Measurements from ENCODE around the gene SAXO2. TPM values are rescaled to one million over a fixed set of nuclear protein-coding genes. Genes with fewer than 3 reads are reported as not detected.
"Not testable (repeated sequence)": the region's sequence is repeated elsewhere in the genome, so short reads cannot be mapped to it uniquely, and the experiment has no call there.

SAXO2 gene
- total RNA-seq, 1 experiment from 2014 or later: 0.60 TPM

DNA sequence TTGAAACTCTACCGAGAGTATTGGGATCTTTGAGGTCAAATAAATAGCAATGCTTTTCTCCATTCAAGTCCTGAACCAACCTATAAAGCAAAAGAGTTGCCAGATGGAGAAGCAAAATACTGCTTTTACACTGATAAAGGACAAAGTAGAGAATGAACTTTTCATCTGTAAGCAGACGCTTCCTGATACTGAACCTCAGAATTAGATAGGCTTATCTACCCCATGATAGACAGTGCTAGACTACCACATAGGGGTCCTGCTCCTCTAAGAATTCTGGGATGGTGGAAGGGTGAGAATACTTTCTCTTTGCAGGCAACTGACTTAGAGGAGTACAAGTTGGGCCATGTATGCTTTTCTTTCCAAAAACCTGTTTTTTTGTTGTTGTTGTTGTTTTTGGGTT, 9.5 kb downstream of the SAXO2 start:
- Histone ChIP-seq H3K4me1 (ENCODE audit: low read length) (peaks cover 3% of the 10 kb centered on the region; the same call in 1 of the 2 replicates), H2AFZ (ENCODE audit: low read length) (no peak overlapping the region), H3K9ac (ENCODE audit: low read length) (no peak overlapping the region), H3K27me3 (ENCODE audit: low read length) (no peaks in the 10 kb centered on the region), H3K79me2 (ENCODE audit: low read length) (no peaks in the 10 kb centered on the region), H3K36me3 (ENCODE audit: insufficient read depth, low read length) (no peaks in the 10 kb centered on the region), H3K4me2 (ENCODE audit: low read depth, low read length, poor library complexity, severe bottlenecking) (no peak overlapping the region), H3K4me3 (ENCODE audit: low read length) (no peak overlapping the region), H3K9me3 (ENCODE audit: low read length) (no peaks in the 10 kb centered on the region), H4K20me1 (ENCODE audit: insufficient read depth, low read depth, low read length) (no peaks in the 10 kb centered on the region), H3K9me2 (replicated peaks; ENCODE audit: insufficient read depth, low read length) (no peaks in the 10 kb centered on the region), H3K27ac (ENCODE audit: low read length) (no peak overlapping the region)
- DNase-seq: no peak

DNA sequence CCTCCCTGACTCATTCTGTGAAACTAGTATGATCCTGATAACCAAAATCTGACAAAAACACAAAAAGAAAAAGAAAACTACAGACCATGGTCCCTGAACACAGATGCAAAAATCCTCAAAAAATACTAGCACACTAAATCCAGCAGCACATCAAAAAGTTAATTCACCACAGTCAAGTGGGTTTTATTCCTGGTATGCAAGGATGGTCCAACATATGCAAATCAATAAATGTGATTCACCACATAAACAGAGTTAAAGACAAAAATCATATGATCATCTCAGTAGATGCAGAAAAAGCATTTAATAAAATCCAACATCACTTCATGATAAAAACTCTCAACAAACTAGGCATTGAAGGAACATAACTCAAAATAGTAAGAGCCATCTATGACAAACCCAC, 12.8 kb downstream of the SAXO2 start:
- Histone ChIP-seq H3K4me2 (ENCODE audit: low read depth, low read length, poor library complexity, severe bottlenecking) (no peak overlapping the region), H3K9me3 (ENCODE audit: low read length) (no peaks in the 10 kb centered on the region), H4K20me1 (ENCODE audit: insufficient read depth, low read depth, low read length) (no peaks in the 10 kb centered on the region), H3K27ac (ENCODE audit: low read length) (no peak overlapping the region), H3K9ac (ENCODE audit: low read length) (no peak overlapping the region), H3K36me3 (ENCODE audit: insufficient read depth, low read length) (no peaks in the 10 kb centered on the region), H2AFZ (ENCODE audit: low read length) (no peak overlapping the region), H3K9me2 (replicated peaks; ENCODE audit: insufficient read depth, low read length) (no peaks in the 10 kb centered on the region), H3K4me1 (ENCODE audit: low read length) (no peaks in the 10 kb centered on the region), H3K79me2 (ENCODE audit: low read length) (no peaks in the 10 kb centered on the region), H3K4me3 (ENCODE audit: low read length) (no peak overlapping the region), H3K27me3 (ENCODE audit: low read length) (no peaks in the 10 kb centered on the region)
- no peak for DNase-seq

DNA sequence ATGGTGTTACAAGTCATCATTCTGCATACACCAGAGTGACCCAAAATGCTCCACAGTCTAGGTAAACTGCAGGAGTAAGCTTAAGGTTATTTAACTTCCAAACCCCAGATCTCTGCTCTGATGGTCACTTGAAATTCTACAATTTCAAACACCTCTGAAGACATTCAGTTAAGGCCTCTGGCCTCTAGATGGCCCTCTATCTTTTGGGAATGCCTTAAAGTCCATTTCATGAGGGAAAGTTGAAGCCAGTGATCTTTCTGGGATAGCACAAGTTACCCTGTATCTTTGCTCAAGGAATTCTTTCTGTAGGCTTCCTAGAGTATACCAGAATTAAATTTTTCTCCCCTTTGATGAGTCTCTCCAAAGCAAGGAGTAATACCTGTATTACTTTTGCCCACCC, 18.7 kb downstream of the SAXO2 start:
- not testable (repeated sequence) for DNase-seq; H3K36me3 ChIP-seq (ENCODE audit: insufficient read depth, low read length); H3K9ac ChIP-seq (ENCODE audit: low read length); H3K4me1 ChIP-seq (ENCODE audit: low read length); H3K4me2 ChIP-seq (ENCODE audit: low read depth, low read length, poor library complexity, severe bottlenecking); H3K27me3 ChIP-seq (ENCODE audit: low read length); H2AFZ ChIP-seq (ENCODE audit: low read length); H4K20me1 ChIP-seq (ENCODE audit: insufficient read depth, low read depth, low read length); H3K79me2 ChIP-seq (ENCODE audit: low read length); H3K4me3 ChIP-seq (ENCODE audit: low read length); H3K9me3 ChIP-seq (ENCODE audit: low read length); H3K9me2 ChIP-seq (replicated peaks; ENCODE audit: insufficient read depth, low read length); H3K27ac ChIP-seq (ENCODE audit: low read length)

DNA sequence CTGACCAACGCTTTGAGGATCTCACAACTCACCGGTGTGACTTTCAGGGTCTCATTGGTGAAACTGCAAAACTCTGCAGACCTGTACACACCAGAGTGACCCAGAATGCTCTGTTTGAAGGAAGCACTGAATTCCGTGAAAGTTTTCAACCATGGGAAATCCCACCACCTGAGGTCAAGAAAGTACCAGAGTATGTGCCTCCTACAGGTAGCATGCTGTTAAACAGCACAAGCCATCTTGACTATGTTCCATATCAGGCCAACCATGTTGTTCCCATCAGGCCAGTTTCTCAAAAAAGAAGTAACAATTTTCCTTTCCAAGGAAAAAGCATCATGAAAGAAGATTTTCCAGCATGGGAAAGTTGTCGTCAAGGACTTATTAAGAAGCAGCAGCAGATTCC, 19.8 kb downstream of the SAXO2 start:
- not testable (repeated sequence) for H3K4me2 ChIP-seq (ENCODE audit: low read depth, low read length, poor library complexity, severe bottlenecking); H3K27ac ChIP-seq (ENCODE audit: low read length); H2AFZ ChIP-seq (ENCODE audit: low read length); H3K4me1 ChIP-seq (ENCODE audit: low read length); H3K9ac ChIP-seq (ENCODE audit: low read length); DNase-seq; H3K9me2 ChIP-seq (replicated peaks; ENCODE audit: insufficient read depth, low read length); H3K9me3 ChIP-seq (ENCODE audit: low read length); H4K20me1 ChIP-seq (ENCODE audit: insufficient read depth, low read depth, low read length); H3K79me2 ChIP-seq (ENCODE audit: low read length); H3K4me3 ChIP-seq (ENCODE audit: low read length); H3K27me3 ChIP-seq (ENCODE audit: low read length); H3K36me3 ChIP-seq (ENCODE audit: insufficient read depth, low read length)

DNA sequence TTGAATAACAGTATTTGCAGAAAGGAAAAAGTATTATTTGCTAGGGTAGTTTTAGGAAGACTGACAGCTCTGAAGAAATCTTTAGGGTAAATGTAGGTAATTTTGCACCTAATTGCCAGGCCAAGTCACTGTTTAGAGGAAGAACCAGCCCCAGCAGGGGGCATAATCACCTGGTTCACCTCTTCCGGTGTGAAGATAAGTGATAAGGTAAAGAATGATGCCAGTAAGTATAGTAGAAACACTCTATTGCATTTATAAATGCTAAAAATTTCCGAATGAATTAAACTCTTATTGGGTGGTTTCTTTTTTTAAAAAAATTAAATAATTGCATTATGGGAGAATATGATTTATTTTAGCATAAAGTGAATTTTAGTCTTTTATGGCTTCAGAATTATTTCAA, 21.8 kb downstream of the SAXO2 start:
- not testable (repeated sequence) for H2AFZ ChIP-seq (ENCODE audit: low read length); H3K27me3 ChIP-seq (ENCODE audit: low read length)

DNA sequence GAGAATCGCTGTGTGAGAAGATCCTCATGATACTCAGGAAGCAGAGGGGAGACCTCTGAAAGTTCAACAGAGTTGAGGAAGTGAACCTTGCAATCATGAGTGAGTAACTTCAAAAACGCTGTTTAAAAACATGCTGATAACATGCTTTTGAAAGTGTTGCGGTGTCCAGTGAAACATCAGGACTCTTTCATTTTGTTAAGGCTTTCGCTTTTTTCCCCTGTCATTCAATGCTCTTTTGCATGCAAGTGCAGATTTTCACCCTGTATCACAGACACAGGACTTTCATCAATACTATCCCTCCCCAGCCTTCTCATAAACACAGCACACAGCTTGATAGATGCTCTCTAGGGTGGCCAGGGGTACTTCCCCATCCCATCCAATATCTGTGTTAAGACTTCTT, 23.9 kb downstream of the SAXO2 start:
- H3K27me3 ChIP-seq (ENCODE audit: low read length); H3K9me3 ChIP-seq (ENCODE audit: low read length); H3K4me1 ChIP-seq (ENCODE audit: low read length); H3K4me2 ChIP-seq (ENCODE audit: low read depth, low read length, poor library complexity, severe bottlenecking); H3K9me2 ChIP-seq (replicated peaks; ENCODE audit: insufficient read depth, low read length); H3K79me2 ChIP-seq (ENCODE audit: low read length); H3K27ac ChIP-seq (ENCODE audit: low read length); H4K20me1 ChIP-seq (ENCODE audit: insufficient read depth, low read depth, low read length); DNase-seq; H2AFZ ChIP-seq (ENCODE audit: low read length); H3K36me3 ChIP-seq (ENCODE audit: insufficient read depth, low read length); H3K4me3 ChIP-seq (ENCODE audit: low read length); H3K9ac ChIP-seq (ENCODE audit: low read length): not testable (repeated sequence)

More for the DNA sequence above, 21.8 kb downstream of the SAXO2 start:
- not testable (repeated sequence) for H3K4me3 ChIP-seq (ENCODE audit: low read length); H3K4me1 ChIP-seq (ENCODE audit: low read length); H3K9me2 ChIP-seq (replicated peaks; ENCODE audit: insufficient read depth, low read length); H3K4me2 ChIP-seq (ENCODE audit: low read depth, low read length, poor library complexity, severe bottlenecking); H3K36me3 ChIP-seq (ENCODE audit: insufficient read depth, low read length); H3K79me2 ChIP-seq (ENCODE audit: low read length); H3K9ac ChIP-seq (ENCODE audit: low read length); DNase-seq; H4K20me1 ChIP-seq (ENCODE audit: insufficient read depth, low read depth, low read length); H3K27ac ChIP-seq (ENCODE audit: low read length); H3K9me3 ChIP-seq (ENCODE audit: low read length)

DNA sequence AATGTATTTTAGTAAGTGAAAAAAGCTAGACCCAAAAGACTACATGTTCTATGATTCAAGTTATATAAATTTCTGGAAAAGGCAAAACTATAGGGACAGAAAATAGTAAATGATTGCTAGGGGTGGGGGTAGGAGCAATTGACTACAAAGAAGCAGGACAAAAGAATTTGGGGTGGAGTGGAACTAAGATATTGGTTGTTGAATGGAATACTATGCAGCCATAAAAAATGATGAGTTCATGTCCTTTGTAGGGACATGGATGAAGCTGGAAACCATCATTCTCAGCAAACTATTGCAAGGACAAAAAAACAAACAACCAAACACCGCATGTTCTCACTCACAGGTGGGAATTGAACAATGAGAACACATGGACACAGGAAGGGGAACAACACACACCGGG, 25.6 kb downstream of the SAXO2 start:
- H3K4me2 ChIP-seq (ENCODE audit: low read depth, low read length, poor library complexity, severe bottlenecking); H3K4me1 ChIP-seq (ENCODE audit: low read length); H3K27me3 ChIP-seq (ENCODE audit: low read length); H3K36me3 ChIP-seq (ENCODE audit: insufficient read depth, low read length); H3K9ac ChIP-seq (ENCODE audit: low read length); H2AFZ ChIP-seq (ENCODE audit: low read length); H3K27ac ChIP-seq (ENCODE audit: low read length); H3K9me3 ChIP-seq (ENCODE audit: low read length); H3K4me3 ChIP-seq (ENCODE audit: low read length); H3K79me2 ChIP-seq (ENCODE audit: low read length); DNase-seq; H4K20me1 ChIP-seq (ENCODE audit: insufficient read depth, low read depth, low read length); H3K9me2 ChIP-seq (replicated peaks; ENCODE audit: insufficient read depth, low read length): not testable (repeated sequence)

DNA sequence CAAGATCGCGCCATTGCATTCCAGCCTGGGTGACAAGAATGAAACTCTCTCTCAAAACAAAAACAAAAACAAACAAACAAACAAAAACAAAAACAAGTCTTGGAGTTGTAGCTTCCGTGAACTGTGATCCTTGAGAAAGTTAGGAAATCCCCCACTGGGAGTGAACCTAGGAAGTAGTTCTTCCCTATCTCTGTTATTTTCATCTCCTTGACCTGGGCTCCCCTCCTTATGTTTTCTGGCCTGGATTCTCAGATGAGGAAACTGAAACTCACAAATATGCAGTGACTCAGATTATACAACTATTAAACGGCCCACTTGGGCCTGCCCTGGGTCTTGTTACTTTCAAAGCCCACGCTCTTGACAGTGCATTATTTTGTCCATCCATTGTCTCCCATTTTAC, 29.7 kb downstream of the SAXO2 start:
- Histone ChIP-seq H3K4me3 (ENCODE audit: low read length) (no peak overlapping the region), H3K4me1 (ENCODE audit: low read length) (no peaks in the 10 kb centered on the region; the same call in 1 of the 2 replicates), H3K36me3 (ENCODE audit: insufficient read depth, low read length) (no peaks in the 10 kb centered on the region), H3K27ac (ENCODE audit: low read length) (no peak overlapping the region), H3K79me2 (ENCODE audit: low read length) (no peaks in the 10 kb centered on the region), H3K9me2 (replicated peaks; ENCODE audit: insufficient read depth, low read length) (no peaks in the 10 kb centered on the region), H4K20me1 (ENCODE audit: insufficient read depth, low read depth, low read length) (no peaks in the 10 kb centered on the region), H3K4me2 (ENCODE audit: low read depth, low read length, poor library complexity, severe bottlenecking) (no peak overlapping the region), H3K27me3 (ENCODE audit: low read length) (no peaks in the 10 kb centered on the region), H3K9me3 (ENCODE audit: low read length) (no peaks in the 10 kb centered on the region), H2AFZ (ENCODE audit: low read length) (no peak overlapping the region), H3K9ac (ENCODE audit: low read length) (no peak overlapping the region)
- DNase-seq: no peak

DNA sequence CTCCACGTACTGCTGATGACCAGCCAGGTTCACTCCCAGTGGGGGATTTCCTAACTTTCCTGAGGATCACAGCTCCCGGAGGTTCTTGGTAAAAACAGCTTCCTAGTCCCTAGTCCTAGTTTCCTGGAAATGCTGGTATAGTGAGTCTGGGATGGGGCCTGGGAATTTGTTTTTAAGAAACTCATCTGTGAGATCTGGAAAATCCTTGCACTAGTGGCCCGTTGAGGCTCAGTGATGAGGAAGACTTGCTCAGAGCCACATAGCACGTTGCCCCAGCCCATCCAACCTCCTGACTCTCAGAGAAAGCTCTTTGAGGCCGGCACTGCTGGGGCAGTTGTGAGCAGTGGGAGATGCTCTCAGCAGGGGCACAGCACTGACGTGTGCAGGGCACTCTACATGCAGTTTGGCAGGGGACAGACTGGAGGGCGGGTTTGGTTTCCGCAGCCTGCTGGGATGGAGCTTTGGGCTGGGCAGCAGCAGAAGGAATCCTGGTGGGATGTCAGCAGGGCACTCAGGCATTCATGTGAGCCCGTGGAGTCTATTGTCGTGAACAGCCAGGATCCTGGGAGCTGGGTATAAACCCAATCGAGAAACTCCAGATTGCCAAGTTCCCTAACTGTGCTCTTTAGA, 31.6 kb downstream of the SAXO2 start:
- DNase-seq: no peak
- Histone ChIP-seq H3K9me2 (replicated peaks; ENCODE audit: insufficient read depth, low read length) (no peaks in the 10 kb centered on the region), H2AFZ (ENCODE audit: low read length) (no peak overlapping the region), H3K4me1 (ENCODE audit: low read length) (no peaks in the 10 kb centered on the region), H3K36me3 (ENCODE audit: insufficient read depth, low read length) (no peaks in the 10 kb centered on the region), H3K9ac (ENCODE audit: low read length) (no peak overlapping the region), H3K4me2 (ENCODE audit: low read depth, low read length, poor library complexity, severe bottlenecking) (no peak overlapping the region), H3K4me3 (ENCODE audit: low read length) (no peak overlapping the region), H3K27me3 (ENCODE audit: low read length) (no peaks in the 10 kb centered on the region), H3K27ac (ENCODE audit: low read length) (no peak overlapping the region), H4K20me1 (ENCODE audit: insufficient read depth, low read depth, low read length) (no peaks in the 10 kb centered on the region), H3K79me2 (ENCODE audit: low read length) (no peaks in the 10 kb centered on the region), H3K9me3 (ENCODE audit: low read length) (no peaks in the 10 kb centered on the region)

All from Karpas-422 (cell line).